Smooth muscle cell (in vitro differentiated cells): ENCODE measurements around the gene TCF7. TPM values are rescaled to one million over a fixed set of nuclear protein-coding genes. Genes with fewer than 3 reads are reported as not detected.

Experiments used
- DNase-seq: peaks from one replicate; lab custom pipeline; 2025; ENCODE audit not compliant: unreplicated experiment; lab: John Stamatoyannopoulos, UW
- H2AFZ ChIP-seq: fragments of 200-600 bp; sonication (generic); 2 replicates; pipeline ENCODE4 v1.6.0; 2016; ENCODE audit warnings: antibody characterized with exemption, low read depth, mild to moderate bottlenecking
- H3F3A ChIP-seq: fragments of 200-600 bp; sonication (generic); 2 replicates; pipeline ENCODE4 v1.6.0; 2017; ENCODE audit warnings: antibody characterized with exemption, low read depth
- H3K27ac ChIP-seq: fragments of 200-600 bp; sonication (generic); 2 replicates; pipeline ENCODE4 v1.5.1; 2016; ENCODE audit warnings: low read depth, mild to moderate bottlenecking
- H3K27me3 ChIP-seq: fragments of 200-600 bp; sonication (generic); 2 replicates; pipeline ENCODE4 v1.6.1; 2016; ENCODE audit warnings: low read depth, mild to moderate bottlenecking
- H3K36me3 ChIP-seq: fragments of 200-600 bp; sonication (generic); 2 replicates; pipeline ENCODE4 v1.5.1; 2016; ENCODE audit warnings: low read depth
- H3K4me1 ChIP-seq: fragments of 200-600 bp; sonication (generic); 2 replicates; pipeline ENCODE4 v1.5.1; 2016; ENCODE audit warnings: low read depth
- H3K4me2 ChIP-seq: fragments of 200-600 bp; sonication (generic); 2 replicates; pipeline ENCODE4 v1.6.0; 2016; ENCODE audit warnings: mild to moderate bottlenecking
- H3K4me3 ChIP-seq: fragments of 200-600 bp; sonication (generic); 2 replicates; pipeline ENCODE4 v1.5.1; 2016; ENCODE audit warnings: mild to moderate bottlenecking
- H3K79me2 ChIP-seq: fragments of 200-600 bp; sonication (generic); 2 replicates; pipeline ENCODE4 v1.6.0; 2016; ENCODE audit warnings: low read depth, mild to moderate bottlenecking
- H3K9ac ChIP-seq: fragments of 200-600 bp; sonication (generic); 2 replicates; pipeline ENCODE4 v1.6.0; 2016; ENCODE audit warnings: low read depth
- H3K9me3 ChIP-seq: fragments of 200-600 bp; sonication (generic); replicated peaks from 2 replicates; pipeline ENCODE4 v1.5.1; 2016; ENCODE audit warnings: low read depth
- H4K20me1 ChIP-seq: fragments of 200-600 bp; sonication (generic); 2 replicates; pipeline ENCODE4 v1.6.0; 2016; ENCODE audit warnings: low read depth
- WGBS: methylation state at CpG from one replicate; pipeline ENCODE4 v1.1.7; 2016; ENCODE audit warnings: low lambda C conversion rate; 5-methylcytosine and 5-hydroxymethylcytosine counted together
- polyA plus RNA-seq: library from polyadenylated mRNA; unstranded; fragments of >200 nt; fragmentation: Nextera tagmentation; extraction: Ambion mirVana; gene quantifications from 2 replicates; pipeline ENCODE4 v1.2.1, GENCODE V29; 2016
- total RNA-seq: library from RNA; depleted of rRNA; stranded (reverse); fragments of >200 nt; gene quantifications from 2 replicates; pipeline ENCODE4 v1.2.3, GENCODE V29; 2014
- TF ChIP-seq, protein P1 (sequence below): fragments of 200-600 bp; sonication (generic); IDR thresholded peaks from 2 replicates; pipeline ENCODE4 v1.5.1; 2017; ENCODE audit warnings: borderline replicate concordance, mild to moderate bottlenecking, antibody characterized with exemption; ENCODE audit not compliant: insufficient read depth, poor library complexity, severe bottlenecking

Gene TCF7
- total and polyA plus RNA-seq, 2 experiments from 2014 or later: 1.8 to 3.4 TPM

DNA sequence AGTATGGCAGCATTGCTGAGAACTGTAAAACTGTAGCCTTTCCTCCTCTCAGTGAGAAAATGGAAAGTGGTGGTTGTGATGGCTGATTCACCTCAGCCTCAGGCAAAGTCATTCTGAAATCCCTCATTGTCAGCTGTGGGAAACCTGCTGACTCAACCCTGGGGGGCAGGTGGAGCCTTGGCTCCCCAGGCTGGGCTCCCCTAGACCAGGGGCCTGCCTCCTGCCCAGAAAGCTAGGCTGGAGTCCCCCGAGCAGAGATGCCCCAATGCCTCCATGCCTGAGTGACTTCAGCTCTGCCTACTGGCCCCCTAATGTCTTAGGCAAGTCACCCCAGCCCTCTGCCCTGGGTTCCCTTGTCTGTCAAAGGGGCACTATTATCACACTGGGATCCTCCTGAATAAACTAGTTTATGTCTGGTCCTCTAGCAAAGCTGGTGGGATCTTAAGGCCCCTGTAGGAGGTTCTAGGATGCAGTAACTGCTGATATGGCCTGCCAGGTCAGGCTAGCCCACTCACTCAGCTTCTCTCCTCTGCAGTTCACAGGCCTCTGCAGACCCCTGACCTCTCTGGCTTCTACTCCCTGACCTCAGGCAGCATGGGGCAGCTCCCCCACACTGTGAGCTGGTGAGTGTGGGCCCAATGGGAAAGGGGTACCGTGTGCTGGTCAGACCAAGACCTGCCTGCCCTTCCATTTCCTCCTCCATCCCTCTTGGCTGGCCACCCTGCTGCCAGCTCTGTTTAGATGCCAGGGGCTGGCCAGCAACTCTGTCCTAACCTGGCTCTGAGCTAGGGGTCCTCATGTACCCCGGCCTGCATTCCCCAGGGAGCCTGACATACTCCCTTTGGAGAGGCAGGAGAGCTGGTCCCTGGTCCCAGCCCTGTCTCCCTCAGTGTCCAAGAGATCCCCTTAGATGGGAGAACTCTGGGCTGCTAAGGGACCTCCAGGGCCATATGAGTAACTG lies 24.2 kb downstream of the TCF7 start:
- peaks cover 100% of the 10 kb centered on the region for H4K20me1 ChIP-seq
- H3K27me3 ChIP-seq: no peaks in the 10 kb centered on the region
- H3K4me2 ChIP-seq: no peak overlapping the region
- H3K9ac ChIP-seq: no peak overlapping the region
- no peaks in the 10 kb centered on the region for H3K9me3 ChIP-seq
- H3K79me2 ChIP-seq: peaks cover 5% of the 10 kb centered on the region
- TF ChIP-seq, protein P1, sequence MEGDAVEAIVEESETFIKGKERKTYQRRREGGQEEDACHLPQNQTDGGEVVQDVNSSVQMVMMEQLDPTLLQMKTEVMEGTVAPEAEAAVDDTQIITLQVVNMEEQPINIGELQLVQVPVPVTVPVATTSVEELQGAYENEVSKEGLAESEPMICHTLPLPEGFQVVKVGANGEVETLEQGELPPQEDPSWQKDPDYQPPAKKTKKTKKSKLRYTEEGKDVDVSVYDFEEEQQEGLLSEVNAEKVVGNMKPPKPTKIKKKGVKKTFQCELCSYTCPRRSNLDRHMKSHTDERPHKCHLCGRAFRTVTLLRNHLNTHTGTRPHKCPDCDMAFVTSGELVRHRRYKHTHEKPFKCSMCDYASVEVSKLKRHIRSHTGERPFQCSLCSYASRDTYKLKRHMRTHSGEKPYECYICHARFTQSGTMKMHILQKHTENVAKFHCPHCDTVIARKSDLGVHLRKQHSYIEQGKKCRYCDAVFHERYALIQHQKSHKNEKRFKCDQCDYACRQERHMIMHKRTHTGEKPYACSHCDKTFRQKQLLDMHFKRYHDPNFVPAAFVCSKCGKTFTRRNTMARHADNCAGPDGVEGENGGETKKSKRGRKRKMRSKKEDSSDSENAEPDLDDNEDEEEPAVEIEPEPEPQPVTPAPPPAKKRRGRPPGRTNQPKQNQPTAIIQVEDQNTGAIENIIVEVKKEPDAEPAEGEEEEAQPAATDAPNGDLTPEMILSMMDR: no peak
- DNase-seq: no peak
- H3K36me3 ChIP-seq: no peaks in the 10 kb centered on the region
- H2AFZ ChIP-seq: no peak overlapping the region
- WGBS: 80% methylated on average over 3 of the region's 3 CpGs
- no peak overlapping the region for H3K4me3 ChIP-seq
- no peaks in the 10 kb centered on the region for H3K4me1 ChIP-seq
- H3F3A ChIP-seq: no peaks in the 10 kb centered on the region
- peak overlapping the region; percentile 53 for H3K27ac ChIP-seq

DNA sequence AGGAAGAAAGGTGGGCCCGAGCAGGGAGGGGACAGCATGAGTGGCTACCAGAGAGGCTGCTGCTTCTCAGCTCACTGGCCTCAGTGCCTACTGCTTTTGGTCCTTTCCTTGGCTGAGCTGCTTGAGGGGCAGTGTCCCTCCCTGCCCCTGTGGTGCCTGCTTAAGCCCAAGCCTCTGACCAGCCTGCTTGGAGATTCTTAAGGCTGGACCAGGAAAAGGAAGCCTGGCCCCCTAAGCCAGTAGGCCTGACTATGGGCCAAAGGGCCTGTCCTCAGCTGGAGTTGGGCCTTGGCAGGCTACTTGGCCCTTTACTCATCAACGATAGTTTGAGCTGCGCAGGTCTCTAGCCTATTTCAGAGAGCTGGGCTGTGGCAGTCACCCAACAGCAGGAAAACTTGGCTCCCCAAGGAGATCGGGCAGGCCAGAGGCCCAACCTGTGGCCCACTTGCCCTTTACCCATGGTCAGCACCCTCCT lies 24.9 kb downstream of the TCF7 start:
- H3K36me3 ChIP-seq: no peaks in the 10 kb centered on the region
- H3K4me3 ChIP-seq: no peak overlapping the region
- H3F3A ChIP-seq: no peaks in the 10 kb centered on the region
- no peaks in the 10 kb centered on the region for H3K4me1 ChIP-seq
- H4K20me1 ChIP-seq: peaks cover 100% of the 10 kb centered on the region
- no peak overlapping the region for H3K9ac ChIP-seq
- no peaks in the 10 kb centered on the region for H3K9me3 ChIP-seq
- TF ChIP-seq, protein P1: no peak
- no peak for DNase-seq
- peaks cover 6% of the 10 kb centered on the region for H3K79me2 ChIP-seq
- H3K4me2 ChIP-seq: no peak overlapping the region
- H2AFZ ChIP-seq: no peak overlapping the region
- WGBS: 100% methylated on average over 4 of the region's 4 CpGs
- no peak overlapping the region for H3K27ac ChIP-seq
- H3K27me3 ChIP-seq: no peaks in the 10 kb centered on the region

DNA sequence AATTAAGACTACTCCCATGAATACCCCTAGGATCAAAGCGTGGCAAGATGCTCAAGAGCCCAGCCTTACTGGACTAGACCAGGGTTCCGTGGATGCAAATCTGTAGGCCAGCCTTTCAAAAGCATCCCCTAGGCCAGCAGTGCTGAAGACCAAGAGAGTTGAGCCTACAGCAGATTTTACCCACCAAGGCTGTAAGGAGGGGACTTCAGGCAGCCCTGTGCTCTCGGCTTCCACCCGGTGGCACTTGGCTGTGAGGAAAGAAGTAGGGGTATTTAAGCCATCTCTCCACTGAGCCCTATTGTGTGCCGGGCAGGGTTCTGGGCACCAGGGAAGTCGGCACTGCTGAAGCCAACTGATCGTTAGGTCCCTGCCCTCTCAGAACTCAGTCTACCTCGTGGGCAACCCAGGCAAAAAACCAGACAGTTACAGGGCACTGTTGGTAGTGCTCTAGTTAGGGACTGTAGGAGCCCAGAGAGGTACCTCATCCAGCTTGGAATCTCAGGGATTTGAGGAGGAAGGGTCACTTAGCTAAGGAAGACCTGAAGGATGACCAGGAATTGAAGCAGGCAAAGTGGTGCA lies 25.5 kb downstream of the TCF7 start:
- Histone ChIP-seq H3K4me3 (no peak overlapping the region), H3K4me1 (no peaks in the 10 kb centered on the region), H3K79me2 (peaks cover 7% of the 10 kb centered on the region), H2AFZ (no peak overlapping the region), H3K4me2 (no peak overlapping the region), H3F3A (no peaks in the 10 kb centered on the region), H3K9ac (no peak overlapping the region), H3K9me3 (no peaks in the 10 kb centered on the region), H3K27me3 (no peaks in the 10 kb centered on the region), H4K20me1 (peaks cover 100% of the 10 kb centered on the region), H3K36me3 (no peaks in the 10 kb centered on the region), H3K27ac (no peak overlapping the region)
- WGBS: 97% methylated on average over 8 of the region's 8 CpGs
- no peak for DNase-seq
- TF ChIP-seq, protein P1: no peak
